ENCODE data around the gene LPAR5. TPM values are rescaled to one million over a fixed set of nuclear protein-coding genes. Genes with fewer than 3 reads are reported as not detected.

The LPAR5 gene
- total RNA-seq, 1 donor from 2014 or later = 7.5 TPM

DNA sequence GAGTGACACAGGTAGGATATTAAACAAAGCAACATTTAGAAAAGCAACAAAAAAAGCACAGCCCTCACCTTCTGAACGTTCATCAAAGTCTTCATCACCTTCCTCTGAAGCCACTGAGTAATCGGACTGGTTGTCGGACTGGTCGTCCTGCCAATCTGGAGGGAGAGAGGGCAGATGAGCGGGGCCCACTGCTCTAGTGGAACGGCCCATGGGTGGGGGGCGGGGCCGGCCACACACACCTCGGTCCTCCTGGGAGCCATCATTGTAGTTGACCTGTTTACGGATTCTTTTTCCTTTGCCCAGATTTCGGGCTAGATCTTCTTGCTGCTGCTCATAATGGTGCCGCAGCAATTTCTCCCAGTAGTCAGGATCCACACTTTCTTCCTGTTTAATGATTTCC, 52.8 kb downstream of the LPAR5 start:
- no peak for ATAC-seq
- intact Hi-C loops (cut with DNase I) = no loop called here
- DNase-seq (ENCODE audit: missing footprints) = no peak

DNA sequence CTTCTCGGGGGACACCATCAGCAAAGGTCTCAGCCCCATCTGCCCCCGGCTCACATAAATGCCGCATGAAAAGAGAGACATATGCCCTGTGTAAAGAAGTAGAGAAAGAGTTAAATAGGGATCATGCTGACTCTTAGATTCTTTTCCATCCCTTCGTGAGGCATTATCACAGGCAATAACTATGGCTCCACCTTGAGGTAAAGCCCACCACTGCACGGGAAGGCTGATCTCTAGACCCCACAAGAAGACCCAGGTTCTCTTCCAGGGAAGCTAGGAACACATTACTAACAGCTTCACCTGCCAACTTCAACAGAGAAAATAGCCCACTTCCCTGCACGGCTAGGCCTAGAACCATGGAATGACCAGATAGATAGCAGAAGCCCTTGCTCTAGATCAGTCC, 53.6 kb downstream of the LPAR5 start:
- intact Hi-C loops (cut with DNase I) = no loop called here
- DNase-seq (ENCODE audit: missing footprints) (no peak), ATAC-seq (no peak)

DNA sequence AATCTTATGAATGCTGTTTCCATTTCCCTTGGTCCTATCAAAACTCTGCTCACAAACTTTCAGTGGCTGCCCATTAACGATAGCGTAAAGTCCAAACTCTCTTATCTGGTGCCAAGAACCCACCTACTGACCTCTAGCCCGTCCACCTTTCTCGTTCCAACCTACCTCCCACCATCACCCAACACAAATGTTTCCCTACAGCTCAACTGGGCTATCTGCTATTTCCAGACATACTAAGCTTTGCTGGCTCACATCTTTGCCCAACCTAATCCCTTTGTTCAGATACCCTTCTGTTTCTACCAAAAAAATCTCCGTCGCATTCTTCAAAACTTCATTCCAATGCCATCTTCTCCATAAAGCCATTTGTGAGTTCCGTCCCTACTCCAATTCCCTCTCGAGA, 60.1 kb downstream of the LPAR5 start:
- ATAC-seq (no peak), DNase-seq (ENCODE audit: missing footprints) (no peak)
- intact Hi-C loops (cut with DNase I) = no loop called here

DNA sequence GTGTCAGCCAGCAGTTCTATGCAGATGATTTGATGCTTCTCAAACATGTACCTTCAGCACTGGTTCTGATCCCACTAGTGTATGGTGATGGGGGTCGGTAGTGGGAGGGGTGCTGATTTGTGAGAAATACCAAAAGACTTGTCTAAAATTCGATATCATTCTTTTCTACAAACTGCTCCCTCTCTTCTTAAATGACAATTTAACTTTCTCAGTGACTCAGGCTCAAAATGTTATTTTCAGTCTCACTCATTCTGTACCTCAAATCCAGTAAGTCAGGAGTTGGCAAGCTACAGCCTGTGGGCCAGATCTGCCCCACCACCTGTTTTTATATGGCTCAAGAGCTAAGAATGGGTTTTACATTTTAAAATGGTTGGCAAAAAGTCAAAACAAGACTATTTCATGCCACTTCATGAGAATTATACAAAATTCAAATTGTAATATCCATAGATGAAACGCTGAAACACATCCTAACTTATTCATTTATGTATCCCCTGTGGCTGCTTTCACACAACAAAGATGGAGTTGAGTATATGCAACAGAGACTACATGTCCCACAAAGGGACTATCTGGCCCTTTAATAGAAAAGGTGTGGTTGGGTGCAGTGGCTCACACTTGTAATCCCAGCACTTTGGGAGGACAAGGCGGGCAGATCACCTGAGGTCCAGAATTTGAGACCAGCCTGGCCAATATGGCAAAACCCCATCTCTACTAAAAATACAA, 61.0 kb downstream of the LPAR5 start:
- intact Hi-C loops (cut with DNase I) = no loop called here
- ATAC-seq (no peak), DNase-seq (ENCODE audit: missing footprints) (no peak)

DNA sequence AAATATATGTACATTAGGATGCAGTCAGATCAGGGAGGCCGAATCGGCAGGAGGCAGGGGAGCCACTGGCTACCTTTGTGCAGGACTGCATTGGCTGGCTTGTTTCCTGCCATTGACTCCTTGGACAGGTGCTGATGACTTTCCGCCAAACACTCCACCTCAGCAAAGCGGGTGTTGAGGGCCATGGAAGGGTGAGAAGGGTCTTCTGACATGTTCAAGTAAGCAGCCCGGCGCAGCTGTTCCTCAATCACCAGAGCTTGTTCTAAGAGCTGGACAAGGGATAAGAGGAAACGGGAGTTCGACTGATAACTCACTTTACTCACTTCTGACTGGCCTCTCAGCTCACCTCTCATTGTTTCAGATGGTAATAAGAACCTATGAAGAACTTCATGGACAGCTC, 62.8 kb downstream of the LPAR5 start:
- intact Hi-C loops (cut with DNase I) = no loop called here
- DNase-seq (ENCODE audit: missing footprints) (no peak), ATAC-seq (no peak)

DNA sequence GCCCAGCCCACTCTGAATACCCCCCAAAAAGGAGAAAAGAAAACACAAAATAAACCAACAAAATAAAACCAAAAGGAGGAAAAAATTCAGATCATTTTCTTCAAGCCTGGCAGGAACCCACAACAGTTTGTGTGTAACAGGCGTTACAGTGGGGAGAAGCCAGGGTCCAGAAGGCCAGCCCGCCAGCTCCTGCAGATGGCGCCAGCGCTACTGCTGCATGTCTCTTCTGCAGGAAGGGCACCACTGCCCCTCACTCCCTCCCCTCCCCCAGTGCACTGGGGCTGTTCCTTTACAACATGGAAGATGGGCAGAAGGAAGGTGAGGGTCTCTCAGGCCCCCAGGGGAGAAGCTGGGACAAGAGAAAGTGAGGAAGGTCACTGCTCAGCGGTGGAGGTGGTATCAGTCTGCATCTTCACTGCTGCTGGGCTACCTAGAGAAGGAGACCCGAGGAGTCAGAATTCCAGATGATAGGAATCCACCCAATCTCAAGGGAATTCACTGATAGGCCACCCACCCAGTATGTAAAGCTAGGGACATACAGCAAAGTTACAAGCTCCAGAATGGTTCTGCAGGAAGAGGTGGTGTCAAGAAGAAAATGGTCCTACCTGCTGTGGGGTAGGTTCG, 65.4 kb downstream of the LPAR5 start:
- intact Hi-C loops (cut with DNase I) = no loop called here
- ATAC-seq = no peak
- peak; percentile 69 for DNase-seq (ENCODE audit: missing footprints)

DNA sequence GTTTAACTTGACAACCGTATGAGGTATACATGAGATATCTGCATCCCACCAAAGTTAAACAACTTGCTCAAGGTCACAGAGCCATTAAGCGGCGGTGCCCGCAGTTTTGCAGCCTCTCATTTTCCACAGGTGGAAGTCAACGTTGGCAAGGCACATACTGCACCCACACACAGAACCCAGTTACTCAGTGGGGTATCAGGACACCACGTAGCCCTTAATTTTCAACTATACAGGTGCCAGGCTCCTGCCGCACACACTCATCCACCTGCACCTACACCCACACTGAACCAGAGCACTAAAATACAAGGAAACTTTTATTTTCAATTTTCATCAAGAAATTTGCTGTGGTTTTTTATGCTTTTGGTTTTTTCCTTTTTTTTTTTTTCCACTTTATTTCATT, 66.0 kb downstream of the LPAR5 start:
- intact Hi-C loops (cut with DNase I) = loop anchor here (5.0 kb wide), 1 partner anchor 38 kb away; the partner anchor contains the start of gene CHD4
- no peak for DNase-seq (ENCODE audit: missing footprints)
- ATAC-seq = no peak

DNA sequence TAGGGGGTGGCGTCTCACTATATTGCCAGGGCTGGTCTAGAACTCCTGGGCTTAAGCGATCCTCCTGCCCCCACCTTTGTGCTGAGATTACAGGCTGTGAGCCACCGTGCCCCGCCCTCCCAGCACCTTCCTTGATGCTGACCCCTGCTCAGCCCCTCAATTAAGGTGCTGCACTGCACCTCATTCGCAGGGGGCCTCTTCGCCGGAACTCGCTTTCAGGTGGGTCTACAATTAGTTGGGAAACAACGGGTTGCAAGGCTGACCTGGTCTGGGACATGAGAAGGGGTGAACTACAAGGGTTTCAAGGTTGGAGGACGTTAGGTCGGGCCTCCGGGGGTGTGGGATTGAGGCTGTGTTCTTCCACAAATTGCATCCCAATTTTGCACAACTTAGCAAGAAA, 66.4 kb downstream of the LPAR5 start:
- peak; percentile 17 for ATAC-seq
- no peak for DNase-seq (ENCODE audit: missing footprints)
- intact Hi-C loops (cut with DNase I) = loop anchor here (5.0 kb wide), 1 partner anchor 38 kb away; the partner anchor contains the start of gene CHD4

Other genes starting within 250 kb of the LPAR5 start
- gene CD27, start 191.0 kb downstream of the LPAR5 start, total RNA-seq = not detected
- 15.7 TPM for gene TAPBPL, start 183.9 kb downstream of the LPAR5 start, total RNA-seq
- gene VAMP1, start 165.3 kb downstream of the LPAR5 start, total RNA-seq = 4.2 TPM
- 278 TPM for gene MRPL51, start 142.7 kb downstream of the LPAR5 start, total RNA-seq
- 11.6 TPM for gene NCAPD2, start 141.9 kb downstream of the LPAR5 start, total RNA-seq
- 4,337 TPM for gene GAPDH, start 101.4 kb downstream of the LPAR5 start, total RNA-seq
- 15.9 TPM for gene IFFO1, start 79.9 kb downstream of the LPAR5 start, total RNA-seq
- gene NOP2, start 67.7 kb downstream of the LPAR5 start, total RNA-seq = 16.2 TPM
- gene CHD4, start 28.6 kb downstream of the LPAR5 start, total RNA-seq = 165 TPM
- gene ACRBP, start 11.5 kb upstream of the LPAR5 start, total RNA-seq = 1.2 TPM
- gene ING4, start 27.2 kb upstream of the LPAR5 start, total RNA-seq = 21.1 TPM
- gene ZNF384, start 53.4 kb upstream of the LPAR5 start, total RNA-seq = 26.0 TPM
- gene PIANP, start 64.9 kb upstream of the LPAR5 start, total RNA-seq = 0.27 TPM
- 83.1 TPM for gene COPS7A, start 88.1 kb upstream of the LPAR5 start, total RNA-seq
- gene MLF2, start 117.2 kb upstream of the LPAR5 start, total RNA-seq = 156 TPM
- gene PTMS, start 130.4 kb upstream of the LPAR5 start, total RNA-seq = 152 TPM
- 0.24 TPM for gene LAG3, start 136.6 kb upstream of the LPAR5 start, total RNA-seq
- 13.4 TPM for gene CD4, start 153.6 kb upstream of the LPAR5 start, total RNA-seq
- gene GPR162, start 185.9 kb upstream of the LPAR5 start, total RNA-seq = 7.8 TPM
- 10.3 TPM for gene P3H3, start 192.4 kb upstream of the LPAR5 start, total RNA-seq
- gene GNB3, start 205.0 kb upstream of the LPAR5 start, total RNA-seq = 4.0 TPM
- 1.2 TPM for gene CDCA3, start 215.3 kb upstream of the LPAR5 start, total RNA-seq
- 62.0 TPM for gene USP5, start 216.2 kb upstream of the LPAR5 start, total RNA-seq
- 832 TPM for gene TPI1, start 231.6 kb upstream of the LPAR5 start, total RNA-seq
- 3.0 TPM for gene SPSB2, start 237.3 kb upstream of the LPAR5 start, total RNA-seq

Measured in Right ventricle myocardium inferior (tissue), 1 donor.